ENCODE data around the gene MRPS31.
"Not testable (repeated sequence)": the region's sequence is repeated elsewhere in the genome, so short reads cannot be mapped to it uniquely, and the experiment has no call there.

GRCh38 chr13:40788540-40789274 is 17.7 kb upstream of the MRPS31 start:
- TF ChIP-seq YY1 (IDR thresholded peaks at IDR 0.05; ENCODE audit: insufficient read depth, insufficient read length); ZNF274 (IDR thresholded peaks at IDR 0.05; ENCODE audit: low read depth, low read length): not testable (repeated sequence)

All from NT2/D1 (cell line).